Progenitor cell of endocrine pancreas (in vitro differentiated cells): ENCODE data around the gene RPS6KA3. TPM values are rescaled to one million over a fixed set of nuclear protein-coding genes. Genes with fewer than 3 reads are reported as not detected.

ENCODE experiments used
- DNase-seq: peaks from one replicate; pipeline ENCODE4 v3.0.0; 2021; ENCODE audit warnings: low spot score; ENCODE audit not compliant: unreplicated experiment
- H3K27ac Mint-ChIP-seq: 2 replicates; pipeline ENCODE4 v1.8.0; 2021; ENCODE audit warnings: mild to moderate bottlenecking, moderate library complexity, mixed read lengths
- H3K27me3 Mint-ChIP-seq: 2 replicates; pipeline ENCODE4 v1.8.0; 2021; ENCODE audit warnings: mixed read lengths
- H3K36me3 Mint-ChIP-seq: 2 replicates; pipeline ENCODE4 v1.8.0; 2022; ENCODE audit warnings: mixed read lengths; ENCODE audit not compliant: insufficient read depth
- H3K4me1 Mint-ChIP-seq: 2 replicates; pipeline ENCODE4 v1.8.0; 2021; ENCODE audit warnings: low read depth, mixed read lengths
- H3K4me3 Mint-ChIP-seq: 2 replicates; pipeline ENCODE4 v1.8.0; 2021; ENCODE audit warnings: low read depth, mild to moderate bottlenecking, moderate library complexity, mixed read lengths
- H3K9me3 Mint-ChIP-seq: 2 replicates; pipeline ENCODE4 v1.8.0; 2021; ENCODE audit warnings: low read depth, mixed read lengths
- total RNA-seq: library from RNA; stranded (reverse); gene quantifications from 2 replicates; pipeline ENCODE4 v1.2.1, GENCODE V29; 2021
- TF ChIP-seq, protein P1 (sequence below): fragments of 200-600 bp; sonication (generic); IDR thresholded peaks from one replicate; pipeline ENCODE4 v1.5.0; 2021; ENCODE audit warnings: antibody characterized with exemption, mild to moderate bottlenecking; ENCODE audit not compliant: unreplicated experiment

Gene RPS6KA3
- total RNA-seq, 1 donor from 2014 or later, result 60.8 TPM

DNA sequence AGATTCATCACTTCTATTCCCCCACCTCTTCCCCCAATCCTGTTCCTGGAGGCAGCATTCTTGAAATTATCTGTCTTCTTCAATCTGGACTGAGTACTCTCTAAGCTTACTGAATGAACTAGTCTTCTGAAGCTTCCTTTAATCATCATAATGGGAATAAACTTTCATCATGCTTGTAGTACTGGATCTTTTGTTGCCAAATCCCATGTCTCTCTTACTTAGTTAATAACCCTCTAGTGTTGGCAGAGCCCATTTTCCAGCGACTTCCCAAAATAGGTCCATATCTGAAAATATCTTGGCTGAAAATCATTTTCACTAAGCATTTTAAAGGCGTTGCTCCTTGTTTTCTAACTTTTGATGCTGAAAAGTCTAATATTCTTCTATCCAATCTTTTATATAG lies 39.6 kb downstream of the RPS6KA3 start:
- Mint-ChIP-seq H3K27ac (no peak overlapping the region), H3K9me3 (peaks cover 29% of the 10 kb centered on the region), H3K36me3 (peaks cover 15% of the 10 kb centered on the region), H3K4me3 (no peak overlapping the region), H3K27me3 (no peaks in the 10 kb centered on the region), H3K4me1 (no peaks in the 10 kb centered on the region)
- TF ChIP-seq, protein P1, sequence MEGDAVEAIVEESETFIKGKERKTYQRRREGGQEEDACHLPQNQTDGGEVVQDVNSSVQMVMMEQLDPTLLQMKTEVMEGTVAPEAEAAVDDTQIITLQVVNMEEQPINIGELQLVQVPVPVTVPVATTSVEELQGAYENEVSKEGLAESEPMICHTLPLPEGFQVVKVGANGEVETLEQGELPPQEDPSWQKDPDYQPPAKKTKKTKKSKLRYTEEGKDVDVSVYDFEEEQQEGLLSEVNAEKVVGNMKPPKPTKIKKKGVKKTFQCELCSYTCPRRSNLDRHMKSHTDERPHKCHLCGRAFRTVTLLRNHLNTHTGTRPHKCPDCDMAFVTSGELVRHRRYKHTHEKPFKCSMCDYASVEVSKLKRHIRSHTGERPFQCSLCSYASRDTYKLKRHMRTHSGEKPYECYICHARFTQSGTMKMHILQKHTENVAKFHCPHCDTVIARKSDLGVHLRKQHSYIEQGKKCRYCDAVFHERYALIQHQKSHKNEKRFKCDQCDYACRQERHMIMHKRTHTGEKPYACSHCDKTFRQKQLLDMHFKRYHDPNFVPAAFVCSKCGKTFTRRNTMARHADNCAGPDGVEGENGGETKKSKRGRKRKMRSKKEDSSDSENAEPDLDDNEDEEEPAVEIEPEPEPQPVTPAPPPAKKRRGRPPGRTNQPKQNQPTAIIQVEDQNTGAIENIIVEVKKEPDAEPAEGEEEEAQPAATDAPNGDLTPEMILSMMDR, result no peak
- no peak for DNase-seq

DNA sequence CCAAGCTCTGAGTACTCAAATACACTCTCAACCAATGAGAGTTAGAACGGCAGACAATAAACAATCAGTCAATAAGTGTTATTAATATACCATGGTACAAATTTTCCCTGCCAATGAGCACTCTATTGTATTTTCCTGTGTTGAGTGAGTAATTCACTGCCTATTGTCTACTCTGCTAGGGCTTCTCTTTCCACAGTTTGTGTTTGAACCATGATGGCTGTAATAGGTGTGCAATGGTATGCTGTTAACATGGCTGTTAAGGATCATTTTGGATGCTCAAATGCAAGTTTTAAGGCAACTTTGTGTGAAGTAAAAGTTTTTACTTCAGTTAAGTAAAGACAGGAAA lies 41.2 kb downstream of the RPS6KA3 start:
- H3K4me1 Mint-ChIP-seq, result peaks cover 1% of the 10 kb centered on the region
- no peak overlapping the region for H3K4me3 Mint-ChIP-seq
- H3K27me3 Mint-ChIP-seq, result no peaks in the 10 kb centered on the region
- no peak for DNase-seq
- H3K9me3 Mint-ChIP-seq, result peaks cover 28% of the 10 kb centered on the region
- peaks cover 10% of the 10 kb centered on the region for H3K36me3 Mint-ChIP-seq
- TF ChIP-seq, protein P1, result no peak
- no peak overlapping the region for H3K27ac Mint-ChIP-seq

DNA sequence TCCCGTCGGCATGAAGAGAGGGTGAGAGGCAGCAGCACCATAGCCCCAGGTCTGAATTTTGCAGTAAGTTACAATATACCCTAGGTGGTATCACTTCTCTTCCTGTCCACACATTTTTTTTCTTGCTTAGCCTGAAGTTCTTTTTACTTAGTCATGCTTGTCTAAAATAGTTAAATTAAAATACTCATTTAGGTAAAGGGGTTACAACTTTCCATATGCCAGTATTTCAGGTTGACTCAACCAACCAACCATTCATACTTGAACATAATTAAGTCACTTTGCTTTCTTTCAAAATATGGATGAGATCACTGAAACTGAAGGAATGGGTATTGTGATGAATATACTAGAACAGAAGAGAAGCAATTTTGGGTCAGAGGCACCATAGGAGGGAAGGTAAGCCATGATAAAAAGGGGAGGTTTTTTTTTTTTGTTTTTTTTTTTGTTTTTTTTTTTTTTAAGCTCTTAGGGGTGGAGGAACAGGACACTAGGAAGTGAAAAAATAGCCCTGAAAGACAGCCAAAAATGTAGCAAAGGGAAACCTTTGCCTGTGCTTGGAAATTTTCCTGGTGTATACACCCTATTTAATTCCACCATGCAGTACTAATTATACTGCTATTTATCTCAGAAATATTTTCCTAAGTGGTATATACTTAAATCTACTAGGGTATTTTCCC lies 41.8 kb downstream of the RPS6KA3 start:
- Mint-ChIP-seq H3K36me3 (peaks cover 6% of the 10 kb centered on the region), H3K27me3 (no peaks in the 10 kb centered on the region), H3K27ac (no peak overlapping the region), H3K4me1 (peaks cover 1% of the 10 kb centered on the region), H3K9me3 (peaks cover 28% of the 10 kb centered on the region), H3K4me3 (no peak overlapping the region)
- no peak for DNase-seq
- TF ChIP-seq, protein P1, result no peak

DNA sequence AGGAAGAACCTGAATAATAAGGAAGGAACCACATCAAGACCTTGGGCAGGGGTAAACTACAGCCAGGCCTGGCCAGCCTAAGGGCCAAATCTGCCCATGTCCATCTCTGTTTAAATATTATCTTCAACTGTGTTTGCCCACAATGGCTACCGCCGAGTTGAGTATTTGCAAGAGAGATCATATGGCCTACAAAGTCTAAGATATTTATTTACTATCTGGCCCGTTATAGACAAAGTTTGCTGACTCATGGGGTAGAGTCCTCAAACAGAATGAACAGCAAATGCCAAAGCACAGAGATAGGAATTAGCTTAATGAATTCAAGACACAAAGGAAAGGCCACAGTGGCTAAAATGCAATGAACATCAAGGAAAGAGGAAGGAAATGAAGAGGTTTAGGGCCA lies 44.8 kb downstream of the RPS6KA3 start:
- Mint-ChIP-seq H3K27ac (no peak overlapping the region), H3K4me3 (no peak overlapping the region), H3K9me3 (peaks cover 13% of the 10 kb centered on the region)

DNA sequence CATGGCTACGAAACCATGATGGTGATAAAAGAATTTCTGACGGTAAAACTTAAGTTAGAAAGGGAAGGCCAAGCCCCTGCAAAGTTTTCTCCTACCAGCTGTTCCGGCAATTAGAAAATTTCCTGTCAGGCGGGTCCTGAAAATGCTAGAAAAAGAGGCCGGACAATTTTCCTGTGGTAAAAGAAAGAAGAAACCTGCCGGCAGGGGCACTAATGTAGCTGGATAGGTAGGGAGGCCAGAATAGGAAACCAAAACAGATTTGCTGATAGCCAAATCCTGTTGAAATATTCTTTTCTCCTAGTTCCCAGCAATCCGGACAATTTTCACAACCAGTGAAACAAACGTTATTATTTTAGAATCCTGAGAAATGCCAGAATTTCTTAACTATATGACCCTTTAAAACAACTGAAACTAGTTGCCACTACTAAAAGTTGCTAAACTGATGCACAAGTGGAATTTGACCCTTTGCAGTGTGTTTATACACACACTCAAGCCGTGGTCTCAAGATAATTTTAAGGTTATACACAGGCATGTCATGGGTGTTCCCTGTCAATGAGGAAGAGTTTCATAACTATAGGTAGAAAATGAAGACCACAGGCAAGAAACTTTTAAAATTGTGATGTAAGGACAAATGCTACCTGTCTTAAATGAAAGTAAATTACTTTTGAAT lies 47.7 kb downstream of the RPS6KA3 start:
- Mint-ChIP-seq H3K9me3 (peaks cover 12% of the 10 kb centered on the region), H3K4me1 (peaks cover 5% of the 10 kb centered on the region), H3K36me3 (peaks cover 2% of the 10 kb centered on the region), H3K27me3 (no peaks in the 10 kb centered on the region), H3K4me3 (no peak overlapping the region), H3K27ac (no peak overlapping the region)
- no peak for DNase-seq
- TF ChIP-seq, protein P1, result peak; percentile 36

More for the DNA sequence above, 44.8 kb downstream of the RPS6KA3 start:
- no peak for DNase-seq
- TF ChIP-seq, protein P1, result no peak
- H3K36me3 Mint-ChIP-seq, result no peaks in the 10 kb centered on the region
- H3K27me3 Mint-ChIP-seq, result no peaks in the 10 kb centered on the region
- peaks cover 5% of the 10 kb centered on the region for H3K4me1 Mint-ChIP-seq
